Kidney epithelial cell (primary cell): Measurements from ENCODE around the gene ENTPD1. TPM values are rescaled to one million over a fixed set of nuclear protein-coding genes. Genes with fewer than 3 reads are reported as not detected.
"Not testable (repeated sequence)": the region's sequence is repeated elsewhere in the genome, so short reads cannot be mapped to it uniquely, and the experiment has no call there.

Experiments
- DNase-seq: peaks from one replicate; pipeline ENCODE4 v3.0.0-alpha.2; 2010; ENCODE audit warnings: low read depth
- H3K27me3 ChIP-seq: 2 replicates; pipeline ENCODE4 v1.6.0; 2011; ENCODE audit warnings: low read length; ENCODE audit not compliant: control insufficient read depth, insufficient read depth
- H3K36me3 ChIP-seq: 2 replicates; pipeline ENCODE4 v1.5.1; 2011; ENCODE audit warnings: low read length; ENCODE audit not compliant: control insufficient read depth, insufficient read depth
- H3K4me3 ChIP-seq: 2 replicates; pipeline ENCODE4 v1.5.1; 2011; ENCODE audit warnings: low read depth, mild to moderate bottlenecking, control low read depth, low read length
- CTCF ChIP-seq: IDR thresholded peaks from 2 replicates; pipeline ENCODE4 v1.5.1; 2011; ENCODE audit warnings: mild to moderate bottlenecking, moderate library complexity, low read length, control low read depth, inconsistent platforms; ENCODE audit not compliant: insufficient read depth, poor library complexity, severe bottlenecking
- total RNA-seq: library from RNA; depleted of rRNA; stranded (reverse); fragments of >200 nt; gene quantifications from 2 replicates; pipeline ENCODE4 v1.2.3, GENCODE V29; 2015

Gene ENTPD1
- total RNA-seq, 1 donor from 2014 or later, result 0.17 TPM

GRCh38 chr10:95770084-95770720, 14.2 kb downstream of the ENTPD1 start:
- Histone ChIP-seq H3K4me3 (no peak overlapping the region), H3K27me3 (no peaks in the 10 kb centered on the region), H3K36me3 (no peaks in the 10 kb centered on the region)
- DNase-seq, result no peak
- no peak for TF ChIP-seq CTCF

- not testable (repeated sequence) for DNase-seq, H3K4me3 ChIP-seq, H3K27me3 ChIP-seq, H3K36me3 ChIP-seq
Observed at GRCh38 chr10:95773454-95773853, 17.5 kb downstream of the ENTPD1 start.

GRCh38 chr10:95777638-95778037, 21.7 kb downstream of the ENTPD1 start:
- H3K4me3 ChIP-seq, H3K36me3 ChIP-seq, DNase-seq, H3K27me3 ChIP-seq: not testable (repeated sequence)

DNA sequence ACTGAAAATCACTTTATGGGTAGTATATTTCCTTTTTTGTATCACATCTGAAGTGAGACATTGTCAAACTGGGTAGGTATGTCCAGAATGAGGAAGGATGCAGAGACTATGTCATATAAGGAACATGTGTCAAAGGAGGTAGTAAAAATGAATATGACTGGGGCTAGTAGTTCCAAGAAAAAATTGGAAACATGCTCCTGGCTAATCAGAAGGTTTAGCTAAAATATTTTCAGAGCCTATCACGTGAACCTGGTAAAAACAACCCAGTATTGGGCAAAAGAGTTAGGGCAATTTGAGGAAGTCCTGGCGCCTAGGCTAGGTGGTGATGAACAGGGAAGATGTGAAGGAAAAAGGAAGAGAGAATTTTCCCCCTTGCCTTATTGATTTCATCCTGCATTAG, 26.4 kb downstream of the ENTPD1 start:
- H3K36me3 ChIP-seq, result no peaks in the 10 kb centered on the region
- DNase-seq, result no peak
- no peak for TF ChIP-seq CTCF
- H3K27me3 ChIP-seq, result no peaks in the 10 kb centered on the region
- no peak overlapping the region for H3K4me3 ChIP-seq

- Histone ChIP-seq H3K27me3 (no peaks in the 10 kb centered on the region), H3K4me3 (no peak overlapping the region), H3K36me3 (no peaks in the 10 kb centered on the region)
- no peak for TF ChIP-seq CTCF
- DNase-seq, result no peak
Observed at GRCh38 chr10:95783741-95784140, 27.8 kb downstream of the ENTPD1 start.

- no peaks in the 10 kb centered on the region for H3K36me3 ChIP-seq
- no peak overlapping the region for H3K4me3 ChIP-seq
- H3K27me3 ChIP-seq, result no peaks in the 10 kb centered on the region
- DNase-seq, result no peak
- TF ChIP-seq CTCF, result no peak
Observed at GRCh38 chr10:95784279-95784913, 28.4 kb downstream of the ENTPD1 start.

DNA sequence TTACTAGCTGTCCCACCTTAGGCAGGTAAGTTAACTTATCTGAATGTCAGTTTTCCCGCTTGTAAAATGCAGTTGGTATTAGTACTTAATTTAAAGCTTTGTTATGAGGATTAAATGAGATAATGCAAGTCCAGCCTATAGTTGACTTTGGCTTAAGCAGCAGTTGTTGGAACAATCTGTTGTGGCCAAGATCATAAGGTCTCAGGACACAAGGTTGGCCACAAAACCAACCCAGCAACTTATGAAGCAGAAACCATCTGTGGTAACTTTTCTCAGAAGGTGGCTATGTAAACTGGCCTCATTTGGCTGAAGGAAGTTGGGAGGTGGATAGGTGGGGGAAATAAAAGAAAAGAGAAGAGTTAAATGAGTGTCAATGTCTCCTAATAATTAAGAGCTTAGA, 29.4 kb downstream of the ENTPD1 start:
- no peaks in the 10 kb centered on the region for H3K27me3 ChIP-seq
- H3K4me3 ChIP-seq, result no peak overlapping the region
- no peak for DNase-seq
- TF ChIP-seq CTCF, result no peak
- no peaks in the 10 kb centered on the region for H3K36me3 ChIP-seq
